ENCODE data around the gene SMIM26.

DNA sequence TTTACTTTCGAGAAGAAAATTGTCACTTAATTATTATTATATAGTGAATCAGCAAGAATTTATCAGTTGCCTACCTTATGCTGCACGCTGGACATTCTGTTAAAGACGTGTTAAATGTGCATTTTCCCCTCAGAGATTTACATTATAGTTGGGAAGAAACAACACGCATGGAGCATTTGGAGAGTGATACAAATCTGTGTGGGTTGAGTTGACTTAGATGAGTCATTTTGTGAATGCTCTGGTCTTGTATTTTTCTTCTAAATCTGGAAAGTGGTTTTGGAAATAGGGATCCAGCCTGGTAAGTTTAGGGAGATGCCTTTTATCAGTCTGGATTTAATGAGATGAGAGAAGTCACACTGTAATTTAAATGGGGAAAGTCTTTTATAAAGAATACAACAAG is 24.0 kb upstream of the SMIM26 start:
- TF ChIP-seq, protein P1, sequence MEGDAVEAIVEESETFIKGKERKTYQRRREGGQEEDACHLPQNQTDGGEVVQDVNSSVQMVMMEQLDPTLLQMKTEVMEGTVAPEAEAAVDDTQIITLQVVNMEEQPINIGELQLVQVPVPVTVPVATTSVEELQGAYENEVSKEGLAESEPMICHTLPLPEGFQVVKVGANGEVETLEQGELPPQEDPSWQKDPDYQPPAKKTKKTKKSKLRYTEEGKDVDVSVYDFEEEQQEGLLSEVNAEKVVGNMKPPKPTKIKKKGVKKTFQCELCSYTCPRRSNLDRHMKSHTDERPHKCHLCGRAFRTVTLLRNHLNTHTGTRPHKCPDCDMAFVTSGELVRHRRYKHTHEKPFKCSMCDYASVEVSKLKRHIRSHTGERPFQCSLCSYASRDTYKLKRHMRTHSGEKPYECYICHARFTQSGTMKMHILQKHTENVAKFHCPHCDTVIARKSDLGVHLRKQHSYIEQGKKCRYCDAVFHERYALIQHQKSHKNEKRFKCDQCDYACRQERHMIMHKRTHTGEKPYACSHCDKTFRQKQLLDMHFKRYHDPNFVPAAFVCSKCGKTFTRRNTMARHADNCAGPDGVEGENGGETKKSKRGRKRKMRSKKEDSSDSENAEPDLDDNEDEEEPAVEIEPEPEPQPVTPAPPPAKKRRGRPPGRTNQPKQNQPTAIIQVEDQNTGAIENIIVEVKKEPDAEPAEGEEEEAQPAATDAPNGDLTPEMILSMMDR (IDR thresholded peaks at IDR 0.05; ENCODE audit: low read length), result no peak
- TF ChIP-seq EZH2 (IDR thresholded peaks at IDR 0.05; ENCODE audit: borderline replicate concordance, low read length), result no peak
